Islet of Langerhans (tissue), 1 donor: ENCODE data around the gene EXOSC9.
"Not testable (repeated sequence)": the region's sequence is repeated elsewhere in the genome, so short reads cannot be mapped to it uniquely, and the experiment has no call there.

Experiments used
- FAIRE-seq: peaks from one replicate; lab custom pipeline; 2011; peaks lifted over from hg19 to GRCh38; lab: Jason Lieb, UNC

EXOSC9 gene

GRCh38 chr4:121800961-121801714 is at the start of gene EXOSC9:
TSS of gene EXOSC9 (plus strand) at chr4:121801323. CDS start at chr4:121801425, 102 bp downstream.
- peak; percentile 77 for FAIRE-seq

GRCh38 chr4:121752142-121752541 is 49.0 kb upstream of the EXOSC9 start:
- FAIRE-seq = not testable (repeated sequence)

GRCh38 chr4:121758925-121759568 is 42.1 kb upstream of the EXOSC9 start:
- FAIRE-seq = no peak

GRCh38 chr4:121760205-121760604 is 40.9 kb upstream of the EXOSC9 start:
- FAIRE-seq = no peak

GRCh38 chr4:121764303-121764701 is 36.8 kb upstream of the EXOSC9 start:
- FAIRE-seq = no peak

GRCh38 chr4:121764702-121765367 is 36.3 kb upstream of the EXOSC9 start, which contains the start of gene SMIM43:
TSS of gene SMIM43 (minus strand) at chr4:121765164. CDS start at chr4:121765105, 59 bp downstream.
- no peak for FAIRE-seq

GRCh38 chr4:121765368-121765705 is 35.8 kb upstream of the EXOSC9 start:
- FAIRE-seq = no peak

- FAIRE-seq = no peak
Measured at GRCh38 chr4:121765971-121766538, 35.1 kb upstream of the EXOSC9 start.

- no peak for FAIRE-seq
Measured at GRCh38 chr4:121767166-121767565, 34.0 kb upstream of the EXOSC9 start.

- no peak for FAIRE-seq
Measured at GRCh38 chr4:121769341-121769740, 31.8 kb upstream of the EXOSC9 start.

- no peak for FAIRE-seq
Measured at GRCh38 chr4:121771869-121772268, 29.3 kb upstream of the EXOSC9 start.

GRCh38 chr4:121773883-121774282 is 27.2 kb upstream of the EXOSC9 start:
- FAIRE-seq = no peak

- FAIRE-seq = no peak
Measured at GRCh38 chr4:121776610-121777401, 24.3 kb upstream of the EXOSC9 start.

- FAIRE-seq = no peak
Measured at GRCh38 chr4:121777625-121778024, 23.5 kb upstream of the EXOSC9 start.

- FAIRE-seq = no peak
Measured at GRCh38 chr4:121778991-121779628, 22.0 kb upstream of the EXOSC9 start.

- FAIRE-seq = no peak
Measured at GRCh38 chr4:121783210-121783609, 17.9 kb upstream of the EXOSC9 start.

GRCh38 chr4:121784401-121784800 is 16.7 kb upstream of the EXOSC9 start:
- FAIRE-seq = no peak

GRCh38 chr4:121784975-121785374 is 16.1 kb upstream of the EXOSC9 start:
- FAIRE-seq = no peak

GRCh38 chr4:121785479-121785878 is 15.6 kb upstream of the EXOSC9 start:
- FAIRE-seq = no peak

- no peak for FAIRE-seq
Measured at GRCh38 chr4:121786221-121786620, 14.9 kb upstream of the EXOSC9 start.

GRCh38 chr4:121788896-121789295 is 12.2 kb upstream of the EXOSC9 start:
- FAIRE-seq = no peak

GRCh38 chr4:121789455-121789854 is 11.7 kb upstream of the EXOSC9 start:
- no peak for FAIRE-seq
